Fibroblast of skin of left quadriceps (primary cell): Measurements from ENCODE around the gene CDK9.

ENCODE experiments used
- DNase-seq, 2 experiments: peaks; one replicate each; pipeline ENCODE4 v3.0.0-alpha.2; 2013; ENCODE audit warnings: low read depth in 2 of 2

The CDK9 gene

GRCh38 chr9:127803507-127804352 lies 17.9 kb downstream of the CDK9 start:
- DNase-seq, result no peak

GRCh38 chr9:127805620-127806019 lies 19.8 kb downstream of the CDK9 start:
- no peak for DNase-seq

GRCh38 chr9:127806871-127807270 lies 21.0 kb downstream of the CDK9 start:
- no peak for DNase-seq

GRCh38 chr9:127808347-127809001 lies 22.6 kb downstream of the CDK9 start:
- DNase-seq, result no peak

- no peak for DNase-seq
Observed at GRCh38 chr9:127809002-127809539, 23.2 kb downstream of the CDK9 start.

GRCh38 chr9:127809540-127810377 lies 23.9 kb downstream of the CDK9 start:
- no peak for DNase-seq

GRCh38 chr9:127810378-127811187 lies 24.7 kb downstream of the CDK9 start:
- DNase-seq, result no peak

- DNase-seq, result no peak
Observed at GRCh38 chr9:127812011-127812410, 26.2 kb downstream of the CDK9 start.

GRCh38 chr9:127812936-127813675 lies 27.3 kb downstream of the CDK9 start:
- no peak for DNase-seq

- no peak for DNase-seq
Observed at GRCh38 chr9:127813686-127814226, 27.9 kb downstream of the CDK9 start.

- no peak for DNase-seq
Observed at GRCh38 chr9:127814619-127815511, 29.0 kb downstream of the CDK9 start.

- DNase-seq, result no peak
Observed at GRCh38 chr9:127815512-127816361, 29.9 kb downstream of the CDK9 start.

- no peak for DNase-seq
Observed at GRCh38 chr9:127816362-127816725, 30.5 kb downstream of the CDK9 start.

- DNase-seq, result no peak
Observed at GRCh38 chr9:127816728-127817127, 30.9 kb downstream of the CDK9 start.

GRCh38 chr9:127817881-127818434 lies 32.1 kb downstream of the CDK9 start:
- no peak for DNase-seq

GRCh38 chr9:127818574-127818973 lies 32.7 kb downstream of the CDK9 start:
- DNase-seq, result no peak

- no peak for DNase-seq
Observed at GRCh38 chr9:127822108-127822507, 36.3 kb downstream of the CDK9 start.
